GM03348 (cell line): ENCODE data around the gene GRK3.
"Not testable (repeated sequence)": the region's sequence is repeated elsewhere in the genome, so short reads cannot be mapped to it uniquely, and the experiment has no call there.

Source experiments
- DNase-seq: peaks from one replicate; pipeline ENCODE4 v3.0.0; 2012; ENCODE audit warnings: low spot score

The GRK3 gene

GRCh38 chr22:25551396-25551795 is 13.1 kb upstream of the GRK3 start:
- no peak for DNase-seq

- not testable (repeated sequence) for DNase-seq
Measured at GRCh38 chr22:25552405-25552804, 12.1 kb upstream of the GRK3 start.

- no peak for DNase-seq
Measured at GRCh38 chr22:25553131-25553530, 11.3 kb upstream of the GRK3 start.

GRCh38 chr22:25554238-25554671 is 10.2 kb upstream of the GRK3 start:
- DNase-seq, result no peak

- DNase-seq, result no peak
Measured at GRCh38 chr22:25554689-25555088, 9.8 kb upstream of the GRK3 start.

- DNase-seq, result no peak
Measured at GRCh38 chr22:25555586-25555985, 8.9 kb upstream of the GRK3 start.

- DNase-seq, result no peak
Measured at GRCh38 chr22:25557218-25557617, 7.3 kb upstream of the GRK3 start.

- DNase-seq, result no peak
Measured at GRCh38 chr22:25558341-25558740, 6.1 kb upstream of the GRK3 start.

- not testable (repeated sequence) for DNase-seq
Measured at GRCh38 chr22:25559910-25560309, 4.6 kb upstream of the GRK3 start.

GRCh38 chr22:25561182-25561581 is 3.3 kb upstream of the GRK3 start:
- DNase-seq, result not testable (repeated sequence)

- DNase-seq, result not testable (repeated sequence)
Measured at GRCh38 chr22:25561927-25562326, 2.5 kb upstream of the GRK3 start.

GRCh38 chr22:25562966-25563760 is 1.3 kb upstream of the GRK3 start:
- not testable (repeated sequence) for DNase-seq

GRCh38 chr22:25563761-25564319 is 635 bp upstream of the GRK3 start:
- no peak for DNase-seq

- no peak for DNase-seq
Measured at GRCh38 chr22:25564979-25565677, 653 bp downstream of the GRK3 start.

GRCh38 chr22:25566186-25566897 is 1.9 kb downstream of the GRK3 start:
- no peak for DNase-seq

GRCh38 chr22:25566898-25567235 is 2.4 kb downstream of the GRK3 start:
- no peak for DNase-seq

GRCh38 chr22:25567251-25567675 is 2.8 kb downstream of the GRK3 start:
- DNase-seq, result no peak

GRCh38 chr22:25568066-25568465 is 3.6 kb downstream of the GRK3 start:
- not testable (repeated sequence) for DNase-seq

GRCh38 chr22:25569361-25569760 is 4.9 kb downstream of the GRK3 start:
- no peak for DNase-seq

GRCh38 chr22:25569983-25570382 is 5.5 kb downstream of the GRK3 start:
- no peak for DNase-seq

GRCh38 chr22:25570486-25570885 is 6.0 kb downstream of the GRK3 start:
- DNase-seq, result no peak

GRCh38 chr22:25571969-25572707 is 7.7 kb downstream of the GRK3 start:
- not testable (repeated sequence) for DNase-seq
